GM20000 (cell line): ENCODE measurements around the gene DOLPP1.
A peak's percentile ranks its signal among the peaks of the same experiment; 100 is the strongest.

Experiments
- DNase-seq: peaks from one replicate; pipeline ENCODE4 v3.0.0; 2012; ENCODE audit warnings: low spot score
- CTCF ChIP-seq: IDR thresholded peaks from 2 replicates; pipeline ENCODE4 v1.5.1; 2012; ENCODE audit warnings: mild to moderate bottlenecking, control low read depth; ENCODE audit errors: extremely low read depth, missing control alignments

The DOLPP1 gene

DNA sequence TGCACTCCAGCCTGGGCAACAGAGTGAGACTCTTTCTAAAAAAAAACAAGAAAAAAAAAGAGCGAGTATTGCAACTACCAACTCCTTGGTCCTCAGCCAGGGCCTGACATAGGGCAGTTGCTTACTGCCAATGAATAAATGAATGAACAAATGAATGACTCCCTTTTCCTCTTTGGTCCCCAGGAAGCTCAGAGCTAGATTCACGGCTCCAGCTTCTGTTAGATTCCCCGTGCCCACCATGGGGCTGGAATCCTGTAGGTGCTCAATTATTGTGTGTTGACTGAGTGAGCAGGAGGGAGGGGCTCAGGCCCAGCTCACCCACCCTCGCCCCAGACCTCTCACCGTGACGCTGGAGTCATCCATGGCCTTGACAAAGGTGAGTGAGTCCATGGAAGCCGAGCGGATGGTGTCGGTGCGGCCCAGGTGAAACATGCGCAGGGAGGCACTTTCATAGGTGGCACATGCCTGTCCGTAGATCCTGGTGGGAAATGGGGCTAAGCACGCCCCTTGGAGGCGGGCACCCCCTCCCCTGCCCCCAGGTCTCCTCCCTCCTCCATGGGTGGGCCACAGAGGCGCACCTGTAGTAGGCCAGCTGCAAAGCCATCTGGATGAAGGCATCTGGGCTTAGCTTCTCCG, 16.9 kb downstream of the DOLPP1 start:
- no peak for TF ChIP-seq CTCF
- DNase-seq, result no peak

- no peak for DNase-seq
- no peak for TF ChIP-seq CTCF
Observed at GRCh38 chr9:129098328-129098727, 17.4 kb downstream of the DOLPP1 start.

- DNase-seq, result no peak
- no peak for TF ChIP-seq CTCF
Observed at GRCh38 chr9:129100383-129101169, 19.7 kb downstream of the DOLPP1 start.

GRCh38 chr9:129101279-129101678, 20.4 kb downstream of the DOLPP1 start:
- TF ChIP-seq CTCF, result no peak
- DNase-seq, result no peak

- no peak for DNase-seq
- no peak for TF ChIP-seq CTCF
Observed at GRCh38 chr9:129102095-129102525, 21.2 kb downstream of the DOLPP1 start.

- TF ChIP-seq CTCF, result peak; percentile 37
- peak; percentile 66 for DNase-seq
Observed at GRCh38 chr9:129102791-129103594, 22.1 kb downstream of the DOLPP1 start.

- DNase-seq, result no peak
- no peak for TF ChIP-seq CTCF
Observed at GRCh38 chr9:129103595-129103965, 22.7 kb downstream of the DOLPP1 start.
